Prostate gland (tissue), 2 donors: ENCODE results near the gene HOXA1. TPM values are rescaled to one million over a fixed set of nuclear protein-coding genes. Genes with fewer than 3 reads are reported as not detected.

Experiments used
- DNase-seq: peaks from one replicate; pipeline ENCODE4 v3.0.0-alpha.2; 2019; ENCODE audit warnings: low spot score
- H3K27ac ChIP-seq, 2 donors: fragments of 200-600 bp; sonication (generic); 2 replicates each; pipeline ENCODE4 v1.5.1; 2017 to 2019
- H3K27me3 ChIP-seq: fragments of 200-600 bp; sonication (generic); replicated peaks from 2 replicates; pipeline ENCODE4 v1.5.1; 2019; ENCODE audit not compliant: insufficient read depth
- H3K36me3 ChIP-seq, 2 donors: fragments of 200-600 bp; sonication (generic); 1 replicate in 1 of 2; 2 replicates in 1 of 2; pipeline versions ENCODE4 v1.5.1 to v1.8.1; 2017 to 2019
- H3K4me1 ChIP-seq: fragments of 200-600 bp; sonication (generic); replicated peaks from 2 replicates; pipeline ENCODE4 v1.5.1; 2019
- H3K4me3 ChIP-seq, 2 donors: fragments of 200-600 bp; sonication (generic); 2 replicates each; pipeline ENCODE4 v1.5.1; 2017 to 2019
- H3K9me3 ChIP-seq: fragments of 200-600 bp; sonication (generic); 2 replicates; pipeline ENCODE4 v1.5.1; 2017
- CTCF ChIP-seq, 4 experiments: fragments of 200-600 bp in 2 of 4; fragments of 450-650 bp in 2 of 4; sonication (generic) in 2 of 4; IDR thresholded peaks; 1 replicate in 3 of 4; 2 replicates in 1 of 4; pipeline ENCODE4 v1.5.1; 2016 to 2019; ENCODE audit warnings: antibody characterized with exemption in 4 of 4, mild to moderate bottlenecking in 2 of 4, moderate library complexity in 2 of 4
- POLR2A ChIP-seq: fragments of 450-650 bp; IDR thresholded peaks from one replicate; pipeline ENCODE4 v1.6.1; 2016; ENCODE audit warnings: antibody characterized with exemption, mild to moderate bottlenecking
- POLR2AphosphoS5 ChIP-seq: sonication (generic); formaldehyde crosslinking; IDR thresholded peaks from one replicate; pipeline ENCODE4 v1.6.1; 2017; ENCODE audit warnings: antibody characterized with exemption
- WGBS: methylation state at CpG from one replicate; pipeline ENCODE4 v1.1.5; 2018; 5-methylcytosine and 5-hydroxymethylcytosine counted together
- intact Hi-C: fragments of 100-400 bp; cut with DNase I; formaldehyde crosslinking; loops from one replicate; pipeline ENCODE4 v1.14.2; 2022
- total RNA-seq, 2 donors: library from RNA; depleted of rRNA; stranded (reverse); fragments of >200 nt; gene quantifications; one replicate each; pipeline ENCODE4 v1.1.0, GENCODE V29; 2016

Gene HOXA1
- total RNA-seq, 2 donors from 2014 or later = 2.1 TPM; not detected in 1

- TF ChIP-seq CTCF (IDR thresholded peaks at IDR 0.05) = no peak
- TF ChIP-seq POLR2A = no peak
- TF ChIP-seq POLR2AphosphoS5 = no peak
- no peak for DNase-seq
- 82% methylated on average over 7 of the region's 7 CpGs for WGBS
- Histone ChIP-seq H3K4me1 (no peaks in the 10 kb centered on the region), H3K4me3 (no peak overlapping the region), H3K36me3 (no peaks in the 10 kb centered on the region), H3K27me3 (no peaks in the 10 kb centered on the region), H3K27ac (no peak overlapping the region), H3K9me3 (no peaks in the 10 kb centered on the region)
- intact Hi-C loops = no loop called here
These were observed 25.9 kb upstream of the HOXA1 start for GRCh38 chr7:27121684-27122076.

GRCh38 chr7:27119412-27119911, 23.7 kb upstream of the HOXA1 start:
- Histone ChIP-seq H3K4me1 (no peaks in the 10 kb centered on the region), H3K27ac (no peak overlapping the region), H3K4me3 (no peak overlapping the region), H3K36me3 (no peaks in the 10 kb centered on the region), H3K9me3 (no peaks in the 10 kb centered on the region), H3K27me3 (no peaks in the 10 kb centered on the region)
- 89% methylated on average over 1 of the region's 1 CpG for WGBS
- no peak for DNase-seq
- TF ChIP-seq POLR2AphosphoS5 (no peak), CTCF (IDR thresholded peaks at IDR 0.05) (no peak), POLR2A (no peak)
- intact Hi-C loops = no loop called here

GRCh38 chr7:27118580-27118979, 22.8 kb upstream of the HOXA1 start:
- no peaks in the 10 kb centered on the region for H3K27me3 ChIP-seq
- H3K4me1 ChIP-seq = no peaks in the 10 kb centered on the region
- TF ChIP-seq POLR2A (no peak), POLR2AphosphoS5 (no peak), CTCF (IDR thresholded peaks at IDR 0.05) (no peak)
- no peak for DNase-seq
- no peak overlapping the region for H3K4me3 ChIP-seq
- no peak overlapping the region for H3K27ac ChIP-seq
- intact Hi-C loops = no loop called here
- H3K36me3 ChIP-seq = no peaks in the 10 kb centered on the region
- 81% methylated on average over 3 of the region's 3 CpGs for WGBS
- no peaks in the 10 kb centered on the region for H3K9me3 ChIP-seq

- H3K27me3 ChIP-seq = no peaks in the 10 kb centered on the region
- no peaks in the 10 kb centered on the region for H3K4me1 ChIP-seq
- intact Hi-C loops = no loop called here
- H3K4me3 ChIP-seq = no peak overlapping the region
- H3K9me3 ChIP-seq = no peaks in the 10 kb centered on the region
- no peak for TF ChIP-seq POLR2A
- no peak for TF ChIP-seq CTCF (IDR thresholded peaks at IDR 0.05)
- no peak for TF ChIP-seq POLR2AphosphoS5
- no peak overlapping the region for H3K27ac ChIP-seq
- 86% methylated on average over 19 of the region's 19 CpGs for WGBS
- H3K36me3 ChIP-seq = no peaks in the 10 kb centered on the region
- DNase-seq = no peak
These were observed 22.2 kb upstream of the HOXA1 start for GRCh38 chr7:27117887-27118491.
